HEK293 (cell line): ENCODE results near the gene EVC.

Experiments
- KLF16 ChIP-seq: fragments of 450-650 bp; formaldehyde crosslinking; IDR thresholded peaks from 2 replicates; pipeline ENCODE4 v1.5.1; 2017; ENCODE audit warnings: missing biosample characterization, missing genetic modification characterization
- ZSCAN30 ChIP-seq: fragments of 450-650 bp; IDR thresholded peaks from 2 replicates; pipeline ENCODE4 v1.5.1; 2018; ENCODE audit warnings: missing biosample characterization, mild to moderate bottlenecking, missing genetic modification characterization, moderate library complexity
- TF ChIP-seq, protein P1 (sequence below): fragments of 450-650 bp; formaldehyde crosslinking; IDR thresholded peaks from 2 replicates; pipeline ENCODE4 v1.5.1; 2016; ENCODE audit warnings: missing biosample characterization, missing genetic modification characterization
- TF ChIP-seq, protein P2 (sequence below): sonication (generic); formaldehyde crosslinking; IDR thresholded peaks from 2 replicates; pipeline ENCODE4 v1.8.1; 2022; ENCODE audit warnings: mild to moderate bottlenecking, moderate library complexity, missing genetic modification reagents

DNA sequence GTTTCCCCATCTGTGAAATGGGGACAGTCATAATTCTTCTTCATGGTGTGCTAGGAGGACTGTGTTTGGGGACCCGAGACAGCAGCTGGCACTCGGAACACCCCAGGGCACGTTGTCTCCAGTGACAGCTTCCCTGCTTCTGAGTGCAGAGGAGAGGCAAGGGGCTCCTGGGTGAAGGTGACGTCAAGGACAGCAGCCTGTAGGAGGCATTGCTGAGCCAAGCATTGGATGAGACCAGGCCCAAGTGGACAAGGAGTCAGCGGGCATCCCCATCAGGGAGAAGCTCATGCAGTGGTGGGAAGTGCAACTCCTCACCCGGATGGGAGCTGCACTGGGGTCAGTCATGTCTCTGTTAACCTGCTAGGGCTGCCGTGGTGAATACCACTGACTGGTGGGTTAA lies 46.1 kb downstream of the EVC start:
- TF ChIP-seq, protein P1, sequence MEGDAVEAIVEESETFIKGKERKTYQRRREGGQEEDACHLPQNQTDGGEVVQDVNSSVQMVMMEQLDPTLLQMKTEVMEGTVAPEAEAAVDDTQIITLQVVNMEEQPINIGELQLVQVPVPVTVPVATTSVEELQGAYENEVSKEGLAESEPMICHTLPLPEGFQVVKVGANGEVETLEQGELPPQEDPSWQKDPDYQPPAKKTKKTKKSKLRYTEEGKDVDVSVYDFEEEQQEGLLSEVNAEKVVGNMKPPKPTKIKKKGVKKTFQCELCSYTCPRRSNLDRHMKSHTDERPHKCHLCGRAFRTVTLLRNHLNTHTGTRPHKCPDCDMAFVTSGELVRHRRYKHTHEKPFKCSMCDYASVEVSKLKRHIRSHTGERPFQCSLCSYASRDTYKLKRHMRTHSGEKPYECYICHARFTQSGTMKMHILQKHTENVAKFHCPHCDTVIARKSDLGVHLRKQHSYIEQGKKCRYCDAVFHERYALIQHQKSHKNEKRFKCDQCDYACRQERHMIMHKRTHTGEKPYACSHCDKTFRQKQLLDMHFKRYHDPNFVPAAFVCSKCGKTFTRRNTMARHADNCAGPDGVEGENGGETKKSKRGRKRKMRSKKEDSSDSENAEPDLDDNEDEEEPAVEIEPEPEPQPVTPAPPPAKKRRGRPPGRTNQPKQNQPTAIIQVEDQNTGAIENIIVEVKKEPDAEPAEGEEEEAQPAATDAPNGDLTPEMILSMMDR (tag by site-specific recombination), result no peak
- TF ChIP-seq KLF16 (no peak), ZSCAN30 (no peak)
- TF ChIP-seq, protein P2, sequence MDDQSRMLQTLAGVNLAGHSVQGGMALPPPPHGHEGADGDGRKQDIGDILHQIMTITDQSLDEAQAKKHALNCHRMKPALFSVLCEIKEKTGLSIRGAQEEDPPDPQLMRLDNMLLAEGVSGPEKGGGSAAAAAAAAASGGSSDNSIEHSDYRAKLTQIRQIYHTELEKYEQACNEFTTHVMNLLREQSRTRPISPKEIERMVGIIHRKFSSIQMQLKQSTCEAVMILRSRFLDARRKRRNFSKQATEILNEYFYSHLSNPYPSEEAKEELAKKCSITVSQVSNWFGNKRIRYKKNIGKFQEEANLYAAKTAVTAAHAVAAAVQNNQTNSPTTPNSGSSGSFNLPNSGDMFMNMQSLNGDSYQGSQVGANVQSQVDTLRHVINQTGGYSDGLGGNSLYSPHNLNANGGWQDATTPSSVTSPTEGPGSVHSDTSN, result no peak
